ENCODE data around the gene CCM2L.

- TF ChIP-seq EZH2phosphoT487 (IDR thresholded peaks at IDR 0.05) (no peak), CTCF (IDR thresholded peaks at IDR 0.05) (no peak), EZH2 (IDR thresholded peaks at IDR 0.05) (no peak)
Observed at GRCh38 chr20:32004963-32005362, 5.3 kb upstream of the CCM2L start.
